ENCODE results near the gene PEAK1.

DNA sequence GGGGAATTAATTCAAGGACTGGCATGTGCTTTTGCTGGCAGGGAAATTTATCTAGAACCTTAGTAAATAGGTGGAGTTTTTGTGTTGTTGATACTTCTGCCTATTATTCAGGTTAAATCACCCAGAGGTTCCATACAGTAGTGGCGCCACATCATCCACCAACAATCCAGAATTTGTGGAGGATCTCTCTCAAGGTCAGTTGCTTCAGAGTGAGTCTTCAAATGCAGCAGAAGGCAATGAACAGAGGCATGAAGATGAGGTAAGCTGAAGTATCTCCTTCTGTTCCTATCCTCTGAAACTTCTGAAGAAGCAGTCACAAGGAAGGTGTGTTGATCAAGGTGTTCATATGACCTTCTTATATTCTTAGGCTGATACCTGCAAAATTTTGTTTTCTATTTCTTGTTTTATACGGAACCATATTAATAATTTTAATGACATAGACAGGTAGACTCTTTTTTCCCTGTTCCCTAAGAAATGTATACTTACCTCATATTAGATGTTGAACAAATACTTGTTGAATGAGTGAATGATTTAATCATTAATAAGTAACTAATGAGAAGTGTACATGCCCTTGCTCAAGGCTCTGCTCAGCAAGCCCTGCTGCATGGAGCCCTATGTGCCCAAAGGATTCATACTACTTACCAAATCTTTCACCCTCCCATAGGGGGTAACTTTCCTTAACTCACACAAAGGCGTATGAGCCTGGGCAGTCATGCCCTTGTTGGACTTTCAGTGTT, 44.4 kb upstream of the PEAK1 start:
- TF ChIP-seq, protein P1, sequence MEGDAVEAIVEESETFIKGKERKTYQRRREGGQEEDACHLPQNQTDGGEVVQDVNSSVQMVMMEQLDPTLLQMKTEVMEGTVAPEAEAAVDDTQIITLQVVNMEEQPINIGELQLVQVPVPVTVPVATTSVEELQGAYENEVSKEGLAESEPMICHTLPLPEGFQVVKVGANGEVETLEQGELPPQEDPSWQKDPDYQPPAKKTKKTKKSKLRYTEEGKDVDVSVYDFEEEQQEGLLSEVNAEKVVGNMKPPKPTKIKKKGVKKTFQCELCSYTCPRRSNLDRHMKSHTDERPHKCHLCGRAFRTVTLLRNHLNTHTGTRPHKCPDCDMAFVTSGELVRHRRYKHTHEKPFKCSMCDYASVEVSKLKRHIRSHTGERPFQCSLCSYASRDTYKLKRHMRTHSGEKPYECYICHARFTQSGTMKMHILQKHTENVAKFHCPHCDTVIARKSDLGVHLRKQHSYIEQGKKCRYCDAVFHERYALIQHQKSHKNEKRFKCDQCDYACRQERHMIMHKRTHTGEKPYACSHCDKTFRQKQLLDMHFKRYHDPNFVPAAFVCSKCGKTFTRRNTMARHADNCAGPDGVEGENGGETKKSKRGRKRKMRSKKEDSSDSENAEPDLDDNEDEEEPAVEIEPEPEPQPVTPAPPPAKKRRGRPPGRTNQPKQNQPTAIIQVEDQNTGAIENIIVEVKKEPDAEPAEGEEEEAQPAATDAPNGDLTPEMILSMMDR (conservative IDR thresholded peaks at IDR 0.05; ENCODE audit: low read depth in 2 of 2), result no peak
- TF ChIP-seq EZH2 (IDR thresholded peaks at IDR 0.05; ENCODE audit: low read depth, unreplicated experiment) (no peak), CREB1 (CRISPR knock-in tag; IDR thresholded peaks at IDR 0.05; ENCODE audit: low read depth) (no peak), EZH2phosphoT487 (IDR thresholded peaks at IDR 0.05; ENCODE audit: unreplicated experiment) (no peak), POLR2AphosphoS5 (IDR thresholded peaks at IDR 0.05; ENCODE audit: low read depth) (no peak)
